ENCODE measurements around the gene EIF5. TPM values are rescaled to one million over a fixed set of nuclear protein-coding genes. Genes with fewer than 3 reads are reported as not detected.

EIF5 gene
- total RNA-seq, 1 donor from 2014 or later, result 330 TPM

DNA sequence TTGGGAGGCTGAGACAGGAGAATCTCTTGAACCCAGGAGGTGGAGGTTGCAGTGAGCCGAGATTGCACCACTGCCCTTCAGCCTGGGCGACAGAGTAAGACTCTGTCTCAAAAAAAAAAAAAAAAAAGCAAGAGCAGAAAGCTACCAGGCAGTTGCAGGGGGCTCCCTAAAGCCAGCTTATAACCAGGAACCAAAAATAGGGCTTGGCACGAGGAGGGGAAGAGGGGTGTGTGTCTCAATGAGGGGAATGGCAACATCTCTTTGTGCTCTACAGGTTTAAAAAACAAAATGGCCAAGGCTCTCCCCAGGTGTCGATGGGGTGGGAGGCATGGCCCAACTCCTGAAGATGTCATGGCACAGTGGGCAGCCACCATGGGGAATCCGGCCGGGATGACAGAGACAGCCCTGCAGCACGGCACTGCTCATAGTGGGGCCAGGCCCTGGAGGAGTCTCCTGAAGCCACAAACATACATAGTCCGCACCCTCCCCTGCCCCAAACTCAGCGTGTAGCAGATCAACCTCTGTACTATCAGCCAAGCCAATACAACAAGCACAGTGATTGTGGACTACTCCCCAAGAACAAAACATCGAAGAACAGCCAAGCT is 16.0 kb upstream of the EIF5 start:
- Histone ChIP-seq H3K4me1 (ENCODE audit: insufficient read depth, low read length) (no peaks in the 10 kb centered on the region), H3K36me3 (ENCODE audit: insufficient read depth, low read length) (no peaks in the 10 kb centered on the region), H3K27me3 (ENCODE audit: insufficient read depth, low read length) (no peaks in the 10 kb centered on the region), H3K4me3 (ENCODE audit: insufficient read depth, low read depth, low read length) (no peak overlapping the region), H3K27ac (ENCODE audit: low read depth, low read length) (no peak overlapping the region), H2AFZ (ENCODE audit: low read depth, low read length) (no peak overlapping the region), H3K9ac (ENCODE audit: low read length) (no peak overlapping the region), H4K20me1 (ENCODE audit: insufficient read depth, low read length) (no peaks in the 10 kb centered on the region), H3K79me2 (ENCODE audit: insufficient read depth, low read length) (no peaks in the 10 kb centered on the region), H3K9me3 (ENCODE audit: insufficient read depth, low read depth, low read length) (no peaks in the 10 kb centered on the region), H3K4me2 (ENCODE audit: low read length) (no peak overlapping the region)
- DNase-seq (ENCODE audit: low read depth) (no peak), FAIRE-seq (no peak)
- Mint-ChIP-seq H3K9me3 (ENCODE audit: unreplicated experiment) (no peaks in the 10 kb centered on the region), H3K27me3 (ENCODE audit: low read depth, unreplicated experiment) (peaks cover 32% of the 10 kb centered on the region), H3K4me3 (ENCODE audit: unreplicated experiment) (no peak overlapping the region), H3K27ac (ENCODE audit: unreplicated experiment) (no peak overlapping the region), H3K4me1 (ENCODE audit: low read depth, unreplicated experiment) (no peaks in the 10 kb centered on the region), H3K36me3 (ENCODE audit: low read depth, unreplicated experiment) (no peaks in the 10 kb centered on the region)
- TF ChIP-seq, protein P1, sequence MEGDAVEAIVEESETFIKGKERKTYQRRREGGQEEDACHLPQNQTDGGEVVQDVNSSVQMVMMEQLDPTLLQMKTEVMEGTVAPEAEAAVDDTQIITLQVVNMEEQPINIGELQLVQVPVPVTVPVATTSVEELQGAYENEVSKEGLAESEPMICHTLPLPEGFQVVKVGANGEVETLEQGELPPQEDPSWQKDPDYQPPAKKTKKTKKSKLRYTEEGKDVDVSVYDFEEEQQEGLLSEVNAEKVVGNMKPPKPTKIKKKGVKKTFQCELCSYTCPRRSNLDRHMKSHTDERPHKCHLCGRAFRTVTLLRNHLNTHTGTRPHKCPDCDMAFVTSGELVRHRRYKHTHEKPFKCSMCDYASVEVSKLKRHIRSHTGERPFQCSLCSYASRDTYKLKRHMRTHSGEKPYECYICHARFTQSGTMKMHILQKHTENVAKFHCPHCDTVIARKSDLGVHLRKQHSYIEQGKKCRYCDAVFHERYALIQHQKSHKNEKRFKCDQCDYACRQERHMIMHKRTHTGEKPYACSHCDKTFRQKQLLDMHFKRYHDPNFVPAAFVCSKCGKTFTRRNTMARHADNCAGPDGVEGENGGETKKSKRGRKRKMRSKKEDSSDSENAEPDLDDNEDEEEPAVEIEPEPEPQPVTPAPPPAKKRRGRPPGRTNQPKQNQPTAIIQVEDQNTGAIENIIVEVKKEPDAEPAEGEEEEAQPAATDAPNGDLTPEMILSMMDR (IDR thresholded peaks at IDR 0.05; ENCODE audit: insufficient read depth, low read depth, low read length), result no peak

DNA sequence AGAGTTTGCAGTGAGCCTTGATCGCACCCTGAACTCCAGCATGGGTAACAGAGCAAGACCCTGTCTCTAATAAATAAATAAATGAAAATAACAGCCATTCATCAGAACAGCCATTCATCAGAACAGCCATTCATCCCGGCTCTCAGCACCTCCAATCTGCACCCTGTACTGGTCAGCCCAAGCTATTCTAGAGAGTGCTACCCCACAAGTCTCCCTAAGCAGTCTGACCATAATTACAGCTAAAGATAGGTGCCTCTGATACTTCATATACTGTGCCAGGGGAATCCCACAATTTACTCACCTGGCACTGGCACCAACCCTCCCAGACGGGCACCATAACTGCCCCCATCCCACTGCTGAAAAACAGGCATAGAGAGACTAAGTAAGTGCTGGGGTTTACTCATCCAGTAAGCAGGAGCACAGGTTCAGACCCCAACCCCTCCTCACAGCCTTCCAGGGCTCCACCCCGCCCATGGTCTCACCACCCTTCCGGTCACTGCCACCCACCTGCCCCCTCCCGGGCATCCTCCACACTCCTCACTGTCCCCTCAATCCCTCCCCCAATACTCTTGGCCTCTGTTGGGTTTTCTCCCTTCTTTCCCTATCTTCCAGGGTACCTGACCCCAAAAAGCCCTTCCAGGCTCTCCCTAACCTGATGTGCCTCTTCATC is 15.2 kb upstream of the EIF5 start:
- Histone ChIP-seq H3K9me3 (ENCODE audit: insufficient read depth, low read depth, low read length) (no peaks in the 10 kb centered on the region), H3K4me3 (ENCODE audit: insufficient read depth, low read depth, low read length) (no peak overlapping the region), H3K36me3 (ENCODE audit: insufficient read depth, low read length) (no peaks in the 10 kb centered on the region), H4K20me1 (ENCODE audit: insufficient read depth, low read length) (no peaks in the 10 kb centered on the region), H3K9ac (ENCODE audit: low read length) (no peak overlapping the region), H3K4me1 (ENCODE audit: insufficient read depth, low read length) (no peaks in the 10 kb centered on the region), H3K79me2 (ENCODE audit: insufficient read depth, low read length) (no peaks in the 10 kb centered on the region), H3K4me2 (ENCODE audit: low read length) (no peak overlapping the region), H3K27ac (ENCODE audit: low read depth, low read length) (no peak overlapping the region), H2AFZ (ENCODE audit: low read depth, low read length) (no peak overlapping the region), H3K27me3 (ENCODE audit: insufficient read depth, low read length) (no peaks in the 10 kb centered on the region)
- Mint-ChIP-seq H3K4me1 (ENCODE audit: low read depth, unreplicated experiment) (no peaks in the 10 kb centered on the region), H3K27me3 (ENCODE audit: low read depth, unreplicated experiment) (peaks cover 32% of the 10 kb centered on the region), H3K36me3 (ENCODE audit: low read depth, unreplicated experiment) (no peaks in the 10 kb centered on the region), H3K4me3 (ENCODE audit: unreplicated experiment) (no peak overlapping the region), H3K27ac (ENCODE audit: unreplicated experiment) (no peak overlapping the region), H3K9me3 (ENCODE audit: unreplicated experiment) (no peaks in the 10 kb centered on the region)
- no peak for FAIRE-seq
- TF ChIP-seq, protein P1 (IDR thresholded peaks at IDR 0.05; ENCODE audit: insufficient read depth, low read depth, low read length), result no peak
- no peak for TF ChIP-seq EZH2 (IDR thresholded peaks at IDR 0.05; ENCODE audit: insufficient read depth, low read length)
- no peak for DNase-seq (ENCODE audit: low read depth)

- H3K36me3 Mint-ChIP-seq (ENCODE audit: low read depth, unreplicated experiment), result no peaks in the 10 kb centered on the region
- Histone ChIP-seq H4K20me1 (ENCODE audit: insufficient read depth, low read length) (no peaks in the 10 kb centered on the region), H2AFZ (ENCODE audit: low read depth, low read length) (no peak overlapping the region), H3K36me3 (ENCODE audit: insufficient read depth, low read length) (no peaks in the 10 kb centered on the region), H3K27ac (ENCODE audit: low read depth, low read length) (no peak overlapping the region), H3K4me1 (ENCODE audit: insufficient read depth, low read length) (no peaks in the 10 kb centered on the region), H3K9me3 (ENCODE audit: insufficient read depth, low read depth, low read length) (no peaks in the 10 kb centered on the region), H3K79me2 (ENCODE audit: insufficient read depth, low read length) (no peaks in the 10 kb centered on the region), H3K9ac (ENCODE audit: low read length) (no peak overlapping the region), H3K27me3 (ENCODE audit: insufficient read depth, low read length) (peaks cover under 1% of the 10 kb centered on the region), H3K4me3 (ENCODE audit: insufficient read depth, low read depth, low read length) (no peak overlapping the region), H3K4me2 (ENCODE audit: low read length) (no peak overlapping the region)
- no peak overlapping the region for H3K4me3 Mint-ChIP-seq (ENCODE audit: unreplicated experiment)
- H3K27ac Mint-ChIP-seq (ENCODE audit: unreplicated experiment), result no peak overlapping the region
- no peaks in the 10 kb centered on the region for H3K4me1 Mint-ChIP-seq (ENCODE audit: low read depth, unreplicated experiment)
- FAIRE-seq (no peak), DNase-seq (ENCODE audit: low read depth) (no peak)
- no peak for TF ChIP-seq EZH2 (IDR thresholded peaks at IDR 0.05; ENCODE audit: insufficient read depth, low read length)
- TF ChIP-seq, protein P1 (IDR thresholded peaks at IDR 0.05; ENCODE audit: insufficient read depth, low read depth, low read length), result no peak
- no peaks in the 10 kb centered on the region for H3K9me3 Mint-ChIP-seq (ENCODE audit: unreplicated experiment)
- H3K27me3 Mint-ChIP-seq (ENCODE audit: low read depth, unreplicated experiment), result peaks cover 32% of the 10 kb centered on the region
Measured at GRCh38 chr14:103319422-103319821, 14.6 kb upstream of the EIF5 start.

Measured in astrocyte (in vitro differentiated cells and primary cell).